HG02763 (cell line): Measurements from ENCODE around the gene OSBPL10.

ENCODE experiments used
- ATAC-seq: cut with Tn5 transposase; IDR thresholded peaks from one replicate; pipeline ENCODE4 v1.9.1; 2021; ENCODE audit warnings: mild to moderate bottlenecking, moderate library complexity; ENCODE audit not compliant: unreplicated experiment

The OSBPL10 gene

GRCh38 chr3:31754575-31755278 lies 226.3 kb downstream of the OSBPL10 start:
- peak; percentile 91 for ATAC-seq

- no peak for ATAC-seq
Observed at GRCh38 chr3:31753050-31753425, 228.0 kb downstream of the OSBPL10 start.

GRCh38 chr3:31752305-31753049 lies 228.6 kb downstream of the OSBPL10 start:
- ATAC-seq: no peak

- no peak for ATAC-seq
Observed at GRCh38 chr3:31750341-31750740, 230.7 kb downstream of the OSBPL10 start.

- no peak for ATAC-seq
Observed at GRCh38 chr3:31748933-31749295, 232.1 kb downstream of the OSBPL10 start.

- ATAC-seq: no peak
Observed at GRCh38 chr3:31748281-31748932, 232.7 kb downstream of the OSBPL10 start.

- ATAC-seq: no peak
Observed at GRCh38 chr3:31747785-31748184, 233.3 kb downstream of the OSBPL10 start.

- ATAC-seq: no peak
Observed at GRCh38 chr3:31744913-31745312, 236.1 kb downstream of the OSBPL10 start.

- no peak for ATAC-seq
Observed at GRCh38 chr3:31743331-31744089, 237.6 kb downstream of the OSBPL10 start.

GRCh38 chr3:31740397-31740796 lies 240.7 kb downstream of the OSBPL10 start:
- no peak for ATAC-seq

GRCh38 chr3:31738412-31738811 lies 242.7 kb downstream of the OSBPL10 start:
- ATAC-seq: no peak

- no peak for ATAC-seq
Observed at GRCh38 chr3:31735667-31736066, 245.4 kb downstream of the OSBPL10 start.

GRCh38 chr3:31733234-31733667 lies 247.8 kb downstream of the OSBPL10 start:
- no peak for ATAC-seq

- ATAC-seq: no peak
Observed at GRCh38 chr3:31732548-31732947, 248.5 kb downstream of the OSBPL10 start.

- ATAC-seq: no peak
Observed at GRCh38 chr3:31729573-31729972, 251.5 kb downstream of the OSBPL10 start.

GRCh38 chr3:31729082-31729481 lies 252.0 kb downstream of the OSBPL10 start:
- no peak for ATAC-seq

GRCh38 chr3:31728403-31728802 lies 252.7 kb downstream of the OSBPL10 start:
- ATAC-seq: no peak

GRCh38 chr3:31725976-31726375 lies 255.1 kb downstream of the OSBPL10 start:
- no peak for ATAC-seq

GRCh38 chr3:31725568-31725967 lies 255.5 kb downstream of the OSBPL10 start:
- no peak for ATAC-seq

- no peak for ATAC-seq
Observed at GRCh38 chr3:31724651-31725050, 256.4 kb downstream of the OSBPL10 start.

GRCh38 chr3:31724116-31724515 lies 256.9 kb downstream of the OSBPL10 start:
- no peak for ATAC-seq
